ENCODE results near the gene ZSCAN31.
A peak's percentile ranks its signal among the peaks of the same experiment; 100 is the strongest.
"Not testable (repeated sequence)": the region's sequence is repeated elsewhere in the genome, so short reads cannot be mapped to it uniquely, and the experiment has no call there.

Gene ZSCAN31

GRCh38 chr6:28351493-28351925 lies 15.6 kb upstream of the ZSCAN31 start:
- DNase-seq = no peak

DNA sequence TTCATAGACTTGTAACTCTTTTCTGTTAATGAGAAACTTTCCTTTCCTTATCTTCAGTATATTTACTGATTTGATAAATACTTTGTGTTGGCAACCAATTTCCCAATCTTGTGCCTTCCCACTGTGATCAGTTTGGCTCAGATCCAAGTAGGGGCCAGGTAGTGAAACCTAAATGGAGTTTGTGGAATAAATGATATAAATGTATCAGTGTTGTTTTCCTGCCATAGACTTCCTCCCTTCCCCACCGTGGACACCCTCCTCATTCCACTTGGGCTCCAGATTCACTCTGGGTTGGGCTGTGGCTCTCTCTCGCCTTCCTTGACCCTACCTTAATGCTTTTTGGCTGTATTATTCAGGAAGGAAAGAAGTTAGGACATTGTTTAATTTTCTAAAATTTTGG lies 15.1 kb upstream of the ZSCAN31 start:
- DNase-seq = no peak

- peak; percentile 86 to 89 for DNase-seq
Measured at GRCh38 chr6:28349892-28350737, 14.2 kb upstream of the ZSCAN31 start, which contains the start of gene ZKSCAN3. Gene ZKSCAN3 (plus strand): TSS chr6:28349947. CDS start chr6:28359587, 9,640 bp downstream.

- no peak for DNase-seq
Measured at GRCh38 chr6:28349344-28349891, 13.5 kb upstream of the ZSCAN31 start.

DNA sequence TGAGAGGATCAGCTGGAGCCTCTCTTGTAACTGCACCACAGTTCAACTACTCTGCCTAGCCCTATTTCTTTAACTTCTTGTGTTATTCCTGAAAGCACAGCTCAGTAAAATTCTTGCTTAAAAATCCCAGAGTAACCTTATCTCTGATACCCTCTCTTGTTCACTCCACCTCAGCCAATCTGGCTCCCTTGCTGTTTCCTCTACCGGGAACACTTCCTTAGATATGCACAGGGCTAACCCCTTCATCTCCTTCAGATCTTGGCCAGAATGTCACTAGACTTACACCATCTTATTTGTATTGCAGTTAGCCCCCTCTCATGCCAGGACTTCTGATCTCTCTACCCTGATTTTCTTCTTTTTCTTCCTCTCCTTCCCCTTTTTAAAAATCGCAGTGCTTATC lies 11.2 kb upstream of the ZSCAN31 start:
- DNase-seq = no peak

GRCh38 chr6:28345201-28345600 lies 9.3 kb upstream of the ZSCAN31 start:
- no peak for DNase-seq

GRCh38 chr6:28343898-28344677 lies 8.1 kb upstream of the ZSCAN31 start:
- DNase-seq = no peak

- no peak for DNase-seq
Measured at GRCh38 chr6:28340310-28341095, 4.6 kb upstream of the ZSCAN31 start.

- no peak for DNase-seq
Measured at GRCh38 chr6:28337121-28337520, 1.2 kb upstream of the ZSCAN31 start.

- no peak for DNase-seq
Measured at GRCh38 chr6:28336284-28337120, 554 bp upstream of the ZSCAN31 start.

- no peak for DNase-seq
Measured at GRCh38 chr6:28335040-28335563, 846 bp downstream of the ZSCAN31 start.

- no peak for DNase-seq
Measured at GRCh38 chr6:28334286-28335039, 1.5 kb downstream of the ZSCAN31 start.

DNA sequence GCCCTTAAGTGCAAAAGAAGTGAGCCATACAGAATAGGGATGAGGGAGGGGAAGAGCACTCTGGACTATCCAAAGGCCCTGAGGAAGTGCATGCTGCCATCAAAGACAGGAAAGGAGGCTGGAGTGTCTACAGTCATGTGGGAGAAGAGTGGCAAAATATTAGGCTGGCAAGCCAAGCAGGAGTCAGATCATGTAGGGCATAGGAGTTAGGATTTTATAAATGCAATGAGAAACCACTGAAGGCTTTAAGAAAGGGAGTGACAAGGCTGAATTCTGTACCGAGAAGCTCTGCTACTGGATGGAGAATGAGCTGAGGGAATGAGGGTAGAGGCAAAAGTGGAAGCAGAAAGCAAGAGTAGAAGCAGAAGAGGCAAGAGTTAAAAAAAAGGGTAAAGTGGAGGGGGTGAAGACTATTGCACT lies 2.3 kb downstream of the ZSCAN31 start:
- no peak for DNase-seq

GRCh38 chr6:28333047-28333446 lies 2.9 kb downstream of the ZSCAN31 start:
- DNase-seq = no peak

GRCh38 chr6:28330041-28330440 lies 5.9 kb downstream of the ZSCAN31 start:
- DNase-seq = no peak

DNA sequence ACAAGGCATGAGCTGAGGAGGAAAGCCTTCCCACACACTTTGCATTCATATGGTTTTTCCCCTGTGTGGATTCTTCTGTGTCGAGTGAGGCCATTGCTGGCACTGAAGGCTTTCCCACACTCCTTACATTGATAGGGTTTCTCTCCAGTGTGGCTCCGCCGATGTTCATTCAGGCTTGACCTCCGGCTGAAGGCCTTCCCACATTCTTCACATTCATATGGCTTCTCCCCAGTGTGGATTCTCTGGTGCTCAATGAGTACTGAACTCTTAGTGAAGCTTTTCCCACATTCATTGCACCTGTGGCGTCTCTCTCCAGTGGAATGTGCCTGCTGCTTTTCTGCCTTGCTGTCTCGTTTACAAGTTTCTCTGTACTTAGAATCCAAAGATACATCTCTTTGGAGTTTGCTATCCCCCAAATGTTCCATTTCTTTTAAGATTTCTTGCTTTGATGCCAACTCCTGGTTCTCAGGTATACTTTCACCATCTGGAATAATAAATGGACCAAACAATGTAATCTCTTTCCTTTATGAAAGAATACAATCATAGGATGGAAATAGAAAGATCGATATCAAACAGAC lies 9.5 kb downstream of the ZSCAN31 start:
- no peak for DNase-seq

DNA sequence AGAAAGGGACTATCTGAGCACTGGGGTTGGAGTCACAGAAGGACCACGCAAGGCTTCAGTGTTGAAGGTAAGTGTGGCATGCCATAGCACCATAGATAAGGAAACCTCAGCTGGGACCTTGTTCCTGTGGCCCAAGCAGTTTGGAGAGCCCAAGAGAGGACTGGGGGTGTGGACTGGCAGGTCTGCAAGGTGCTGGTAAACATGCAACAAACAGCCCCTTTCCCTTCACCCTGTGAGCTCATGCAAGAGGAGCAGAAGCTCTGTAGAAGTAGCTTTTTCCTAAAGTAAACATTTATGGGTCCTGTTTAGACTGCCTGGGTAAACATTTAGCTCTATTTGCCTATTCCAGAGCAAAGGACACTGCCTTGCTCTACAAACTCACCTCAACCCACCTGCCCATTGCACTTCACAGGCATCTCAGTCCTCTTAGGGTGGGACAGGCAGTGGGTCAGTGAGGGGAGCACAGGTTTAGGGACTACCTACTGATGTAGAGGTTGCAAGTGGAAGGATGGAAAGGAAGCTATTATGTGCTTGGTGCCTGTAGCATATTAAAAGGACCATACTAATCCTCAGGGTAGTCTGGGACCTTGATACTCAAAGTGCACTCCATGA lies 12.0 kb downstream of the ZSCAN31 start:
- DNase-seq = no peak

GRCh38 chr6:28322661-28323060 lies 13.3 kb downstream of the ZSCAN31 start:
- DNase-seq = no peak

GRCh38 chr6:28317866-28318265 lies 18.1 kb downstream of the ZSCAN31 start:
- DNase-seq = not testable (repeated sequence)

DNA sequence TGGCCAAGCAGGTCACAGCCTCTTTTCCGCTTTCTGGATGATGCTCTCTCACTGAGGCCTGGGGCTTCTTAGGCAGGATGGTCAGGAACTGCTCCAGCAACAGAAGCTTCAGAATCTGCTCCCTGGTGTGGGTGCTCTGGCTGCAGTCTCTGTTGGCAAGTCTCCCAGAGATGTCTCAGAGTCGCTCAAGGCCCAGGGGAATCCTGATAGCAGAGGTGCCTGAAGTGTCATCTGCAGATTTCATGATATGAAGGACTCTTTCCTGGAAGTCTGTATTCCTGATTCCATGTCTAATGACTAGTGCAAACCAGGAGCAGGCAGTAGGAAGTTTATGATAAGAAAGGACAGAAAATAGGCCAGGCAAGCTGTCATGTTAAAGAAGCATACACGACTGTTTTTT lies 20.3 kb downstream of the ZSCAN31 start:
- no peak for DNase-seq
